COLO668 (cell line): ENCODE results near the gene TIMP1.
A peak's percentile ranks its signal among the peaks of the same experiment; 100 is the strongest.
"Not testable (repeated sequence)": the region's sequence is repeated elsewhere in the genome, so short reads cannot be mapped to it uniquely, and the experiment has no call there.

ENCODE experiments used
- DNase-seq: peaks from one replicate; lab custom pipeline; 2025; ENCODE audit not compliant: unreplicated experiment; lab: John Stamatoyannopoulos, UW

The TIMP1 gene

DNA sequence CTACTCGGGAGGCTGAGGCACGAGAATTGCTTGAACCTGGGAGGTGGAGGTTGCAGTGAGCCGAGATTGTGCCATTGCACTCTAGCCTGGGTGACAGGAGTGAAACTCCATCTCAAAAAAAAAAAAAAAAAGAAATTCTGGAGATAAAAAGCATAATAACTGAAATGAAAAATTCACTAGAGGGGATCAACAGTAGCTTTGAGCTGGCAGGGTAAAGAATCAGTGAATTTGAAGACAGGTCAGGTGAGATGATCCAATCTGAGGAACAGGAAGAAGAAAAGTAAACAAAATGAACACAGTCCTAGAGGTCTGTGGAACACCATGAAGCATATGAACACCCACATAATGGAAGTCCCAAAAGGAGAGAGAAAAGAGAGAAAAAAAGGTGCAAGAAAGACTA, 15.0 kb downstream of the TIMP1 start:
- no peak for DNase-seq

DNA sequence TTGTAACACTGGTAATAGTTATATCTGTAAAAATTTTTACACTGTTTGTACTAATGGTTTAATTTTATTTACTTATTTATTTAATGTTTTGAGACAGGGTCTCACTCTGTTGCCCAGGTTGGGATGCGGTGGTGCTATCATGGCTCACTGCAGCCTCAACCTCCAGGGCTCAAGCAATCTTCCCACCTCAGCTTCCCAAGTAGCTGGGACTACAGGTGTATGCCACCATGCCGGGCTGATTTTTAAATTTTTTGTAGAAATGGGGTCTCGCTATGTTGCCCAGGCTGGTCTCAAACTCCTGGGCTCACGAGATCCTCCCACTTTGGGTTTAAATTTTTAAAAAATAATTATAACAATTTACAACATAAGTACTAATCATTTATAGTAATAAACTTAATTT, 20.9 kb downstream of the TIMP1 start:
- not testable (repeated sequence) for DNase-seq

DNA sequence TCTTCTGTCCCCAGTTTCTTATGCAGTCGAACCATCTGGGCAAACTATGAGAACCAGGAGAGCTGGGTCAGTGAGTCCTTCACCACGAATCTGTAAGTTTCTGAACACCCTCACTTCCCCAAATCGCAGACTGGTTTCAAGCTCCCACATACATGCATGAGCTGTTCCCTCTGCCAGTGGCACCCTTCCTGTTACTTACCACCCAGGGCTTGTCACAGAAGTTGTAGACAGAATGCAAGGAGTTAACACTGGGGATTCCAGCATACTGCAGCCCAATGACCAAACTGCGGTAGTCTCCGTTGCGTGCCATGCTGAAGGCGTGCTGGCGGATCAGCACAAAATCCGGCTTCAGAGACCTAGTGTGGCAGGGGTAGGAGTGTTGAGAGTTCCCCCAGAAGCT, 22.8 kb downstream of the TIMP1 start:
- no peak for DNase-seq

DNA sequence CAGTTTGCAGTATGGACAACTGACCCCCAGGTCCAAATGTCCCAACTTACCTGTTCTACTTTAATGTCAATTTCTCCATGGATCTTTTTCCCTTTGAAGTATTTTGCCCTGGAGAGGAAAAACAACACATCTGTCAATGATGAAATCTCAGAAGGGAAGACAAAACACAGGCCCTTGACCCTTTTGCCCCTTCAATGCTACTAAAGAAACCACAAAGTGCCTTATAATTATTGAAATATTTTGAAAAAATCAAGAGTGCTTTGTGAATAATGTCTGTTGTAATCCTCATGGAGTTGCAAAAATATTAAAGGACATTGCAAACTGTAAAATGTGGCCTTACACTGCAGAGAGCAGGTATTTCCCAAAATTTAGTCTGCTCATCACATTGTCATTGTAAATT, 24.9 kb downstream of the TIMP1 start:
- no peak for DNase-seq

DNA sequence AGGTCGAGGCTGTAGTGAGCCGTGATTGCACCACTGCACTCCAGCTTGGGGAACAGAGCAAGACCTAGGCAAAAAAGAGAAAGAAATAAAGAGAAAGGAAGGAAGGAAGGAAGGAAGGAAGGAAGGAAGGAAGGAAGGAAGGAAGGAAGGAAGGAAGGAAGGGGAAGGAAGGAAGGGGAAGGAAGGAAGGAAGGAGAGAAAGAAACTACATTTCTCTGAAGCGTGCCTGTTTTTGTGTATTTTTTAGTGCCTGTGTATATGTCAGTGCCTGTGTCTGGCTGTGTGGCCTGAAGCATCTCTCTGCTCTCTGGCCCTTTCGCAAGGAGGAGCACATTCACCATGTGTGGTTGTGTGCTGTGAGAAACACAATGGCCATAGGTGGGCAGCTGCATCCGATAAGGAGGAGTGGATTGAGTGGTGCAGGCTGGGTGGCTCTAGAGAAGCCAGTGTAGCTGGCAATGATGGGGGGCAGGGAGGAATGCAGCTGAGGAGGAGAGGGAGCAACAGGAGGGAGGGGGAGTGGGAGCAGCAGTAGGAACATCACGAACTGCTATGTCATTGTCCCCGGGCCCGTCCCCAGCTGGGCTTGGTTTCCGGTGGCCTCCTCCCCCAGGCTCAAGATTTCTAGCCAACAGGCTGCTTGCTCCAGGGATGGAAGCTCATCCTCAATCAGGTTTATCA, 26.0 kb downstream of the TIMP1 start:
- no peak for DNase-seq

DNA sequence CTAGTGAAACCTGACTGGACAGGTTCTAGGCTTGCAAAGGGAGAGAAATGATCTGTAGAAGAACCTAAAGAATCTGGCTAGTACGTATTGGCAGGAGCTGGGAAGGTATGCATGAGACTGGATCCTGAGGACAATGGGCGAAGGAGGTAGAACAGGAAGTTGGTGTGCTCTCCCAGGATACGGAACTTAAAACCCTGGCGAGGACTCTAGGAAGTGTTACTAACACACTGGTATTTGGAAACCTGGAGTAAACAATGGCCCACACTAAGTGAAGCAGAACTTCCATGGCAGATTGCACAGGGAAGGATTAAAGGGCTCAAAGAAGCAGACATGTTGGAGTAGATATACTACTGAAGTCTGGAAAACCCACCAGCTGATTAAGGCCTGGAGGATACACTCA, 28.3 kb downstream of the TIMP1 start:
- DNase-seq, result no peak

DNA sequence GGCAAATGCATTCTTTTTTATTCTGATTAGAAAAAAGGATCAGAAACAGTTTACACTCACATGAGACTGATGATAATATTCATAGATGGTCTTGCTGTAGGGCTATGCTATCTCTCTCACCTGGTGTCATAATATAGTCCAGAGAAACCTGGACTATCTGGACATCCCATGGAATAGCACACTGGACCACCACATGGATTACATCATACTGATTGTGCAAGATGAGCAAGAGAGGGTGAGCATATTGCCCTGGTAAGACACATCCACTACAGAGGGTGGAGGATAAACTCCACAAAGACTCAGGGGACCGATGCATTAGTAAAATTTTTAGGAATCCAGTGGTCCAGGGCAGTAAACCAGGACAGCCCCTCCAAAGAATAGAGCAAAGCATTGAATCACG, 29.3 kb downstream of the TIMP1 start:
- no peak for DNase-seq

DNA sequence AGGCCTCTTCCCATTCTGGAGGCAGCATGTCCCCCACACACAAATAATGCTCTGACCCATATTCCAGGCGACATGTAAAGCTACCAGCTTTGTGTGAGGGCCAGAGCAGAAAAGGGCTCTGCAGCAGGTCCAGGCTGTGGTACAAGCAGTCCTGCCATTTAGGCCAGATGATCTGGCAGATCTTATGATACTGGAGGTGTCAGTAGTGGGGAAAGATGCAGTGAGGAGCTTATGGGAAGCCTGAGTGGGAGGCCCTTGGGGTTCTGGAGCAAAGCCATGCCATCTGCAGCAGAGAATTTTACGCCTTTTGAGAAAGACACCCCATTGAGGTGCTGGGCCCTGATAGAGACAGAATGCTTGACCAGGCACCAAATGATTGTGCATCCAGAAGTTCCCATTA, 29.7 kb downstream of the TIMP1 start:
- no peak for DNase-seq

DNA sequence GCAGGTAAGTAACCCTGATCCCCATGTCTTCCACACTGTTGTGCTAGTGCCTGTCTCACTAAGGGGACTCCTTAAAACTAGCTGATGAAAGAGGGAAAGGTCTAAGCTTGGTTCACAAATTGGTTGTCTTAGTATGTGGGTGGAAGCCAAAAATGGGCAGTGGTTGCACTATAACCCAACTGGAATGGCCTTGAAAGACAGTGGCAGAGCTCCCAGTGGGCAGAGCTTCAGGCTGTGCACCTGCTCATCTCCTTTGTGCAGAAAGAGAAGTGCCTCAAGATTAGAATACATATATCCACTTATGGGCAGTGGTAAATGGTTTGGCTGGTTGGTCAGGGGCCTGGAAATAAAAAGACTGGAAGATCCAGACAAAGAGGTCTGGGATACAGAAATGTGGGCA, 30.2 kb downstream of the TIMP1 start:
- no peak for DNase-seq

DNA sequence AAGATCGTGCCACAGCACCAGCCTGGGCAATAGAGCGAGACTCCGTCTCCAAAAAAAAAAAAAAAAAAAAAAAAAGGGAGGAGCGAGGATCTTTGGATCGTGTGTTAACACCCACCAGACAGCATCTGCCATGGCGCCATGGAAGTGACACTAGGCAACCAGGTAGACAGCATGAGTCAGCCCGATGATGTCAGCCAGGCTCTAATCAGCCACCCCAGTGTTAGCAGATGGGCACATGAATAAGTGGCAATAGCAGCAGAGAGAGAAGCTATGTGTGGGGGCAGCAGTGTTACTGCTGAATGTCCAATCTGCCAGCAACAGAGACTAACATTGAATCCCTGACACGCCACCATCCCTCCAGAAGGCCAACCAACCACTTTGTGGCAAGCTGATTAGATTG, 30.8 kb downstream of the TIMP1 start:
- DNase-seq, result no peak

DNA sequence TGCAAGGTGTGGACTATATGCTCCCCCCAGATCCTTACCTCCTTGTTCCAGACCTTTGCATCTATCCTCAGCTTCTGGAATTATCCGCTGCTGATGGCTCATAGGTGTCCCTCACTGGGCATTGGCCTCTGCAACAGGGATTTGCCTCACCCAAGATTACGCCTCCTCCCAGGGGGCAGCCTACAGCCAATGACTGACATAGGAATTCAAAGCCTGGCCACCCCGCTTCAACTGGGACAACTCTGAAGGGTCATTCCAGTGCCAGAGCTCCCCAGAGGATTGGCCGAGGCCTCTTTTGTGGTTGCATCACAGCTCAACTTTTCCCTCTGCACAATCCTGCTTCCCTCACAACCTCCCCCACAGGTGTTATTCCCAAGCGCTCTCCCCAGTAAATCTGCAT, 32.4 kb downstream of the TIMP1 start:
- DNase-seq, result no peak

DNA sequence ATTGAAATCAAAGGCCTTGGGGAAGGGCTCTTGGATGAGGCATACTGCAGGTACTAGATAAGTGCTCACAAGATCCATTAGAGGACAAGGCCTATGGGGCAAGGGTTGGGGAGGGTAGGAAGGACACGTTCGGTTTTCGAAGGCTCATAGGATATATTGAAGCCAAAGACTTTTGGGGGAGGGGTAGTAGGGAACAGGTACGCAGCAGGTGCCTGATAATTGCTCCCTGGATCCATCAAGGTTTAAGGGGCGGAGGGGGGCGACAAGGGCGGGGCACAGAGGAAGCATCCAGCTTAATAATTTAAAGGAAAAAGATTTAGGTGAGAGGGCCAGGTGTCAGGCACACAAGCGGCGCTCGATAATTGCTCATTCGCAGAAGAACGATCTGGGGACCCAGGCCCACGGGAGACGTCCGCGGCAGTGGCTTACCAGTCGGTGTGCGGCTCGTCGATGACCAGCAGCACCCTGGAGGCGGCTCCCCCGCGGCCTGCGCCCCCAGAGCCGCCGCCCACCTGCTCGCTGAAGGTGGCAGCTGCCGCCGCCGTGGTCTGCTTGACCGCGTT, 36.8 kb downstream of the TIMP1 start:
- peak; percentile 23 for DNase-seq

DNA sequence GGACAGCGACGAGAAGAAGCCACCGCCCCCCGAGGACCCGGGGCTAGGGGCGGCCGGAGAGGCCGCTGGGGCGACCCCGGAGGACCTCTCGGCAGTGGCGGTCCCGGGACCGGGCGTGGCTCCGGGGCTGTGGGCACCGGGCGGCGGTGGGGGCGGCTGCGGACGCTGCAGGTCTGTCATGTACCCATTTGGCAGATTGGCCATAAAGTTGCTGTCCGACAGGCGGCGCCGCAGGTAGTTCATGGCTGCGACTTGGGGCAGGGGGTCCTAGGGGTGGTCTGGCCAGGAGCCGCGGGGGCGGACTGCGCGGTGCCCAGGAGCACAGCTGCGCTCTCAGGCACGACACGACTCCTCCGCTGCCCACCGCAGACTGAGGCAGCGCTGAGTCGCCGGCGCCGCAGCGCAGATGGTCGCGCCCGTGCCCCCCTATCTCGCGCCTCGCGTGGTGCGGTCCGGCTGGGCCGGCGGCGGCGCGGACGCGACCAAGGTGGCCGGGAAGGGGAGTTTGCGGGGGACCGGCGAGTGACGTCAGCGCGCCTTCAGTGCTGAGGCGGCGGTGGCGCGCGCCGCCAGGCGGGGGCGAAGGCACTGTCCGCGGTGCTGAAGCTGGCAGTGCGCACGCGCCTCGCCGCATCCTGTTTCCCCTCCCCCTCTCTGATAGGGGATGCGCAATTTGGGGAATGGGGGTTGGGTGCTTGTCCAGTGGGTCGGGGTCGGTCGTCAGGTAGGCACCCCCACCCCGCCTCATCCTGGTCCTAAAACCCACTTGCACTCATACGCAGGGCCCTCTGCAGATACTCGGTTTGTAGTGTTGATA, 37.5 kb downstream of the TIMP1 start, which contains the start of gene SYN1:
Gene SYN1, minus strand, starts transcription at position 372 of the 817 bp plus-strand sequence. Its CDS starts 129 bp downstream, at position 243.
- peak; percentile 92 for DNase-seq

DNA sequence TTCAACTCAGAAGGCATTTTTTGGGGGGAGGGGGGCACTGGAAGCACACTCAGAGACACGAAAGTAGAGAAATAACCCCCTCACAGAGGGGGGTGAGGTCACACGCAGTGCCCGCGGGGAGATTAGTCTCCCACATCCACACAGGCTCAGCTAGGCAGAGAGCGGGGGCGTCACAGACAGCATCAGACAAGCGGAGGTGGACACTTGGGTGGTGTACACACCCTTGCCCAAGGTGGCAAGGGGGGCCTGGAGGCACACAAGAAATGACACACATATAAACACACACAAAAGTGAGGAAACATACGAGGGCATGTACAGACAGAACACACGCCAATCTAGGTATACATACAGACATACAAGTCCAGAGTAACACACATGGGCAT, 38.1 kb downstream of the TIMP1 start:
- no peak for DNase-seq

DNA sequence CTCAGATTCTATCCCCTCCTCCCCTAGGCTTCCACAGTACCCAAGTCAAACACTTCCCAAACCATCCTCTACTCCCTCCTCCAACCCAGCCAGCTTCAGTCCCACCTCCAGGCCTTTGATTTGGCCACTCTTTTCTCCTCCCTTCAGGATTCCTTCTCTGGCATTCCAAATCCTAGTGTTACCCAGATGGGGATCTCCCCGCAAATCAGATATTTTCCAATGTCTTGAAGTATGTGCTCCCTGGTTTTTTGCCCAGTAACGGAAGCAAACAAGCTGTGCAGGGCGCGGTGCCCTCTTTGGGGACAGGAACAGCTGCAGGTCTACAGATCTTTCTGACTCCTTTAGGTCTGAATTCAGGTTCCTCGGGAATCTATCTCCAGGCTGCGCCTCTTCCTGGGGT, 39.6 kb downstream of the TIMP1 start:
- no peak for DNase-seq

DNA sequence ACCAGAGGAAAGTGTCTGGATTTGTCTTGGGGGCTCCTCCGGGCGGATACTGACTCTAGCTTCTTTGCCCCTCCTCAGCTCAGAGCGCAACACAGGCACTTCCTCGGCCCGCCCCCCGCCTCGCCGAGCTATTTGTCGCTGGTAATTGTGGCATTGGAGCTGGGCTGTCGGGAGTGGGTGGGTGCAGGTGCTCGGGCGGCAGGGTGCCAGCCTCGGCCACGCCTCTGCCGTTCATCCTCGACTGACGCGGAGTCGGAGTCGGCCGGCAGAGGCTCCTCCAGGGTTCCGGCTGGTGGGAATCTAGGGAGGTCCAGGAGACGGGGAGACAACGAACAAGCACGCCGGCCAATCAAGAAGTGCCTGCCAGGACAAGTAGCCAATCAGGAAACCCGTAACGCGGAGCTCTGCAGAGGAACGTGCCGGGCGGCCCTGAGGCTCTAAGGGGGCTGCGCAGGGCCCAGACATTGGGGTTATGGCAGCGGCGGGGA, 41.3 kb downstream of the TIMP1 start:
- DNase-seq, result peak; percentile 75

DNA sequence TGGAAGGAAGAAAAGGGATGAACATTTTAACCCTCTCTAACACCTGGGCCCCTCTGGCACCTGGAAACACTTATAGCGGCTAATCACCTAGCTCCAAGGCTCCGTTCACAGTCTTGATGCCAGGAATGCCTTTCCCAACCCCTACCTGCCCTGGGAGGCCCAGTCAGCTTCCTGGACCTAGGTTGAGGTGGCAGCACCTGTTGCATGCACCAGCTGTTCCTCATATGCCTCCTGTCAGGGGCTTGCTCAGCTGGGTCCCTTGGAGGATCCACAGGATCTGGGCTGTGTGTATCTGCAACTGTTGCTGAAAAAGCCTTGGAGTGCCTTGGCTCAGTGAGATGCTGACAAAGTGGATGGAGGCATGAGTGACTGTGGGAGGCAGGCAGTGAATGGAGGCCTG, 43.1 kb downstream of the TIMP1 start:
- DNase-seq, result no peak

DNA sequence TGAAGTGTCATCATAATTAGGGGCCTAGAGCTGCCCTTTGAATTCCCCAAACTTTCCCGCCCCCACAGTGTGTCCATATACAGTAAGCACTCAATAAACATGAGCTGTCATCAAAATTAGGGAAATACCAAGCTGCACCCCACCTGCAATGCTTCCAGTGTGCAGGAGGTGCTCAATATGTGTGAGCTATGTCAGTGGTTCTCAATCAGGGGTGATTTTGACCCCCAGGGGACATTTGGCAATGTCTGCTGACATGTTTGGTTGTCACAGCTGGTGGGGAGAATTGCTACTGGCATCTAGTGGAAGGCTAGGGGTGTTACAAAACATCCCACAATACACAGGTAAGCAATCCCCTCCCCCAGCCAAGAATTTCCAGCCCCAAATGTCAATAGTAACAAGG, 46.7 kb downstream of the TIMP1 start:
- no peak for DNase-seq

DNA sequence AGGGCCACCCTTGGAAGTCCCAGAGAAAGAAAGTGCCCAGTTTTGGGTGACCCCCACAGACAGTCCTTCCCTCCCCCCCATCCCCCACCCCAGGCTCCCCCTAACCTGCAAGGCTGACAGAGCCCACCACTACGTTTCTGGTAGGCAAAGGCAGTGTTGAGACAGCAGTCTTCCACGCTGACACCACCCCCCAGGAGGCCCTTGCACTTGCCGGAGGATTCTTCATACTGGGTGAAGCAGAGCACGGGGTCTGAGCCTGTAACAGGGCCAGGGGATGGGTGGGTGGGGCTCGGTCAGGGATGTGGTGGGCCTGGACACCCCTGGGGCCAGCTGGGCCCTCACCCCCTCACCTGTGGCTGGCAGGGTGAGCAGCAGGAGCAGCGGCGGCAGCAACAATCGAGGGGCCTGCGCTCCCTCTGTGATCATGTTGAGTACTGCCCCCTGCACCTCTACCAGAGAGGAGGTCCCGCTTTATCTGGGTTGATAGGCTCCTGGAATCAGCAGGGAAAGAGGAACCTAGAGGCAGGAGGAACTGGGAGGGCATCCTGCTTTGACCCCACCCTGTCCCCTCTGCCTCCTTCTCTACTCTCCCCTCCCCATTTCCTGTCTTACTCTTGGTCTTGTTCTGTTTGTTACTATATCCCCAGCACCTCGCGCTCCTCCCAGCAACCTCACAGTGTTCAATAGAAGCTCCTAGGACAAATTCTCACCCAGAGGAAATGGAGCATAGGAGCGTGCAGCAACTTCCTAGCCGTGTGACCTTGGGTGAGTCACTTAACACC, 47.4 kb downstream of the TIMP1 start, which contains the start of gene CFP:
Gene CFP, minus strand, starts transcription at position 512 of the 782 bp plus-strand sequence. Its CDS starts 86 bp downstream, at position 426.
- no peak for DNase-seq

DNA sequence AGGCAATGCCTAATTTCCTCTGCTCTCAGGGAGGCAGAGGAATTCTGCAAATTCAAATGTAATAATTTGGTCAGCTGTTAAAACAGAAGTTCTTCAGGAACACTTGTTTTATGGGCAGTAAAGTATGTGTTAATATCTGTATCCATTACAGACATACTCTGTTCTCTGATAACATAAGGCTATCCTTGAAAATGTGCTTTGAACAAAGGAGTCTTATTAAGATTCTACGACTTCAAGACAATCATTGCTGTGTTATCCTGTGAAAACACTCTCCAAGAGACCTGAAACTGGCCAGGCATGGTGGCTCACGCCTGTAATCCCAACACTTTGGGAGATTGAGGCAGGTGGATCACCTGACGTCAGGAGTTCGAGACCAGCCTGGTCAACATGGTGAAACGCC, 49.4 kb downstream of the TIMP1 start:
- DNase-seq, result no peak

DNA sequence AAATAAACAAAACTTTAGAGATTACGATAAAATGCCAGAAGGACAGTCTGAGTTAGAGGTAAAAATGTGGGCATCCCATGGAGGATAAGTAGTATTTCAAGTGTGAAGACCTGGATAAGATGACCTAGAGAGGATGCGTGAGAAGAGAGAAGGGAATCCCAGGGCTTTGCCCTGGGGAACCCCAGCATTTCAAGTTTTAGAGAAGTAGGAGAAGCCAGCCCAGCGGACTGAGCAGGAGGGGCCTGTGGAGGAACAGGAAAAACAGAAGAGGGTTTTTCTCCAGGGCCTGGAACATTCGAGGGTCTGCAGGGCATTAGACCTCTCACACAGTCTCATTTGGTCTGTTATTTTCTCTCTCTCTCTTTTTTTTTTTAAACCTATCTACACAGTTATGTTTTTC, 50.4 kb downstream of the TIMP1 start:
- DNase-seq, result no peak
